Activated naive CD4-positive, alpha-beta T cell treated with anti-CD3 and anti-CD28 coated beads for 36 hours (primary cell): ENCODE measurements around the gene SLC39A5. TPM values are rescaled to one million over a fixed set of nuclear protein-coding genes. Genes with fewer than 3 reads are reported as not detected.

ENCODE experiments used
- CTCF ChIA-PET: fragments of 350-600 bp; sonication (Branson Sonifier 250); formaldehyde crosslinking; loops from one replicate; lab custom pipeline; 2021; ENCODE audit warnings: antibody characterized with exemption; lab: Charles Lee
- DNase-seq: peaks from one replicate; pipeline ENCODE4 v3.0.0-alpha.2; 2020
- H3K27ac Mint-ChIP-seq: one replicate; pipeline ENCODE4 v1.8.0; 2021; ENCODE audit warnings: mild to moderate bottlenecking, mixed read lengths
- H3K27me3 Mint-ChIP-seq: one replicate; pipeline ENCODE4 v1.8.0; 2021; ENCODE audit warnings: low read depth, mixed read lengths
- H3K36me3 Mint-ChIP-seq: one replicate; pipeline ENCODE4 v1.8.0; 2021; ENCODE audit warnings: low read depth, mixed read lengths
- H3K4me1 Mint-ChIP-seq: one replicate; pipeline ENCODE4 v1.8.0; 2021; ENCODE audit warnings: low read depth, mixed read lengths
- H3K4me3 Mint-ChIP-seq: one replicate; pipeline ENCODE4 v1.8.0; 2021; ENCODE audit warnings: mild to moderate bottlenecking, moderate library complexity, mixed read lengths
- H3K9me3 Mint-ChIP-seq: one replicate; pipeline ENCODE4 v1.8.0; 2021; ENCODE audit warnings: mixed read lengths
- intact Hi-C: fragments of 100-400 bp; cut with micrococcal nuclease; formaldehyde crosslinking; loops from one replicate; pipeline ENCODE4 v1.15.1; 2023
- total RNA-seq, 2 experiments: library from RNA; stranded (reverse); gene quantifications; one replicate each; pipeline ENCODE4 v1.2.3, GENCODE V29; 2021

Gene SLC39A5
- total RNA-seq, 2 experiments from 2014 or later: 0.98 to 1.8 TPM

- Mint-ChIP-seq H3K36me3 (peaks cover 2% of the 10 kb centered on the region), H3K4me1 (peaks cover 39% of the 10 kb centered on the region), H3K9me3 (no peaks in the 10 kb centered on the region), H3K4me3 (peak overlapping the region; percentile 99), H3K27me3 (no peaks in the 10 kb centered on the region), H3K27ac (peak overlapping the region; percentile 93)
- intact Hi-C loops: loop anchor here (5.0 kb wide), 3 partner anchors 293 to 467 kb away; partner anchors contain the start of genes PTGES3 and PYM1
- CTCF ChIA-PET: interaction anchor here (0.9 to 3.9 kb wide), 7 partner anchors 14 to 243 kb away, joined by 3 to 40 read pairs (median 22); partner anchors contain the start of genes ANKRD52, SMARCC2 and ZC3H10
- no peak for DNase-seq
These were observed 9.1 kb upstream of the SLC39A5 start for GRCh38 chr12:56220611-56221231.

GRCh38 chr12:56221232-56221756, 8.6 kb upstream of the SLC39A5 start:
- H3K36me3 Mint-ChIP-seq: peaks cover 6% of the 10 kb centered on the region
- intact Hi-C loops: loop anchor here (5.0 kb wide), 3 partner anchors 294 to 466 kb away; partner anchors contain the start of genes PTGES3 and PYM1

GRCh38 chr12:56221757-56222530, 7.9 kb upstream of the SLC39A5 start, which contains the start of gene RNF41:
RNF41 (minus strand) TSS chr12:56221922; CDS start chr12:56214047, 7,875 bp downstream.
- peak within 1 kb of the TSS; percentile 93 for H3K27ac Mint-ChIP-seq
- CTCF ChIA-PET: interaction anchor here (0.6 to 3.9 kb wide), 24 partner anchors 11 to 282 kb away, joined by 3 to 40 read pairs (median 4); partner anchors contain the start of genes ANKRD52, ESYT1, SMARCC2 and ZC3H10
- H3K36me3 Mint-ChIP-seq: peaks cover 7% of the 10 kb centered on the region
- no peaks in the 10 kb centered on the region for H3K9me3 Mint-ChIP-seq
- H3K4me3 Mint-ChIP-seq: peak within 1 kb of the TSS; percentile 99
- H3K27me3 Mint-ChIP-seq: no peaks in the 10 kb centered on the region
- intact Hi-C loops: loop anchor here (1.0 to 5.0 kb wide), 4 partner anchors 112 to 465 kb away; partner anchors contain the start of genes PTGES3 and PYM1
- H3K4me1 Mint-ChIP-seq: peaks cover 37% of the 10 kb centered on the region
- DNase-seq: peak; percentile 95

More at GRCh38 chr12:56221232-56221756, 8.6 kb upstream of the SLC39A5 start:
- CTCF ChIA-PET: interaction anchor here (0.6 to 3.9 kb wide), 19 partner anchors 12 to 250 kb away, joined by 3 to 40 read pairs (median 5); partner anchors contain the start of genes ANKRD52, ESYT1, SMARCC2 and ZC3H10
- H3K27ac Mint-ChIP-seq: peak overlapping the region; percentile 93
- H3K27me3 Mint-ChIP-seq: no peaks in the 10 kb centered on the region
- no peak for DNase-seq
- H3K9me3 Mint-ChIP-seq: no peaks in the 10 kb centered on the region
- H3K4me3 Mint-ChIP-seq: peak overlapping the region; percentile 99
- H3K4me1 Mint-ChIP-seq: peaks cover 39% of the 10 kb centered on the region

GRCh38 chr12:56222531-56222895, 7.3 kb upstream of the SLC39A5 start:
- Mint-ChIP-seq H3K27me3 (no peaks in the 10 kb centered on the region), H3K27ac (peak overlapping the region; percentile 93), H3K4me1 (peaks cover 37% of the 10 kb centered on the region), H3K9me3 (no peaks in the 10 kb centered on the region), H3K36me3 (peaks cover 12% of the 10 kb centered on the region), H3K4me3 (peak overlapping the region; percentile 99)
- no peak for DNase-seq
- CTCF ChIA-PET: interaction anchor here (0.6 to 3.9 kb wide), 20 partner anchors 11 to 281 kb away, joined by 3 to 40 read pairs (median 6); partner anchors contain the start of genes ANKRD52, ESYT1, SMARCC2 and ZC3H10
- intact Hi-C loops: loop anchor here (1.0 to 5.0 kb wide), 4 partner anchors 112 to 465 kb away; partner anchors contain the start of genes PTGES3 and PYM1

GRCh38 chr12:56223571-56224101, 6.2 kb upstream of the SLC39A5 start:
- Mint-ChIP-seq H3K27ac (peak overlapping the region; percentile 93), H3K9me3 (no peaks in the 10 kb centered on the region), H3K27me3 (no peaks in the 10 kb centered on the region), H3K4me3 (peak overlapping the region; percentile 99), H3K36me3 (peaks cover 12% of the 10 kb centered on the region), H3K4me1 (peaks cover 37% of the 10 kb centered on the region)
- intact Hi-C loops: loop anchor here (1.0 to 5.0 kb wide), 17 partner anchors 17 to 502 kb away; partner anchors contain the start of genes ANKRD52, CS, IL23A and MYL6B
- CTCF ChIA-PET: interaction anchor here (0.6 to 3.9 kb wide), 6 partner anchors 17 to 395 kb away, joined by 3 to 40 read pairs (median 20); partner anchors contain the start of genes ESYT1 and ZC3H10
- no peak for DNase-seq

GRCh38 chr12:56224102-56224701, 5.6 kb upstream of the SLC39A5 start, which contains the start of gene NABP2:
NABP2 (plus strand) TSS chr12:56224342; CDS start chr12:56224857, 515 bp downstream.
- intact Hi-C loops: loop anchor here (1.0 to 5.0 kb wide), 17 partner anchors 17 to 501 kb away; partner anchors contain the start of genes ANKRD52, CS, IL23A and MYL6B
- Mint-ChIP-seq H3K4me1 (peaks cover 37% of the 10 kb centered on the region), H3K36me3 (peaks cover 12% of the 10 kb centered on the region), H3K9me3 (no peaks in the 10 kb centered on the region), H3K4me3 (peak within 1 kb of the TSS; percentile 99), H3K27me3 (no peaks in the 10 kb centered on the region), H3K27ac (peak within 1 kb of the TSS; percentile 93)
- CTCF ChIA-PET: interaction anchor here (0.6 to 1.4 kb wide), 2 partner anchors 22 to 395 kb away, joined by 3 read pairs; no protein-coding TSS in a partner anchor
- peak; percentile 97 for DNase-seq

GRCh38 chr12:56224954-56225353, 4.9 kb upstream of the SLC39A5 start:
- H3K4me3 Mint-ChIP-seq: peak overlapping the region; percentile 99
- H3K9me3 Mint-ChIP-seq: no peaks in the 10 kb centered on the region
- H3K27me3 Mint-ChIP-seq: no peaks in the 10 kb centered on the region
- intact Hi-C loops: loop anchor here (1.0 to 5.0 kb wide), 17 partner anchors 18 to 500 kb away; partner anchors contain the start of genes ANKRD52, CS, IL23A and MYL6B
- CTCF ChIA-PET: interaction anchor here (1.7 kb wide), 1 partner anchor 106 kb away, joined by 3 read pairs; no protein-coding TSS in a partner anchor
- H3K36me3 Mint-ChIP-seq: peaks cover 12% of the 10 kb centered on the region
- DNase-seq: peak; percentile 8
- H3K27ac Mint-ChIP-seq: peak overlapping the region; percentile 93
- H3K4me1 Mint-ChIP-seq: peaks cover 37% of the 10 kb centered on the region

GRCh38 chr12:56229082-56229481, 769 bp upstream of the SLC39A5 start:
- no peak overlapping the region for H3K27ac Mint-ChIP-seq
- no peak for DNase-seq
- no peak overlapping the region for H3K4me3 Mint-ChIP-seq
- CTCF ChIA-PET: interaction anchor here (1.5 kb wide), 1 partner anchor 29 kb away, joined by 3 read pairs; the partner anchor contains the start of gene ANKRD52
- no peaks in the 10 kb centered on the region for H3K27me3 Mint-ChIP-seq
- intact Hi-C loops: no loop called here
- no peaks in the 10 kb centered on the region for H3K9me3 Mint-ChIP-seq
- peaks cover 11% of the 10 kb centered on the region for H3K4me1 Mint-ChIP-seq
- H3K36me3 Mint-ChIP-seq: peaks cover 12% of the 10 kb centered on the region

- Mint-ChIP-seq H3K9me3 (no peaks in the 10 kb centered on the region), H3K36me3 (peaks cover 12% of the 10 kb centered on the region), H3K4me1 (peaks cover under 1% of the 10 kb centered on the region), H3K27me3 (no peaks in the 10 kb centered on the region), H3K27ac (no peak overlapping the region), H3K4me3 (no peak overlapping the region)
- intact Hi-C loops: no loop called here
- no peak for DNase-seq
- CTCF ChIA-PET: interaction anchor here (0.5 to 1.2 kb wide), 2 partner anchors 234 to 306 kb away, joined by 4 to 5 read pairs; no protein-coding TSS in a partner anchor
These were observed 757 bp downstream of the SLC39A5 start for GRCh38 chr12:56230432-56231183.

- Mint-ChIP-seq H3K27ac (no peak overlapping the region), H3K36me3 (peaks cover 9% of the 10 kb centered on the region), H3K4me1 (no peaks in the 10 kb centered on the region), H3K27me3 (no peaks in the 10 kb centered on the region), H3K9me3 (no peaks in the 10 kb centered on the region), H3K4me3 (no peak overlapping the region)
- intact Hi-C loops: no loop called here
- CTCF ChIA-PET: interaction anchor here (0.5 to 1.2 kb wide), 2 partner anchors 233 to 305 kb away, joined by 4 to 5 read pairs; no protein-coding TSS in a partner anchor
- no peak for DNase-seq
These were observed 1.3 kb downstream of the SLC39A5 start for GRCh38 chr12:56231184-56231582.
